ENCODE measurements around the gene BTBD9. TPM values are rescaled to one million over a fixed set of nuclear protein-coding genes. Genes with fewer than 3 reads are reported as not detected.

The BTBD9 gene
- total RNA-seq, 4 donors from 2014 or later = 15.4 to 50.0 (median 21.9) TPM

GRCh38 chr6:38588631-38589366, 50.9 kb downstream of the BTBD9 start:
- WGBS = 94% methylated on average over 2 of the region's 2 CpGs
- Histone ChIP-seq H3K27ac (no peak overlapping the region), H3K36me3 (peaks cover 24% of the 10 kb centered on the region), H3K27me3 (no peaks in the 10 kb centered on the region), H3K4me1 (no peaks in the 10 kb centered on the region), H3K4me3 (no peak overlapping the region), H3K9me3 (no peaks in the 10 kb centered on the region)
- DNase-seq (ENCODE audit: low spot score in 2 of 2) = no peak
- no peak for TF ChIP-seq CTCF (IDR thresholded peaks at IDR 0.05)
- no peak for TF ChIP-seq POLR2A (IDR thresholded peaks at IDR 0.05)
- no peak for TF ChIP-seq POLR2AphosphoS5 (IDR thresholded peaks at IDR 0.05)
- TF ChIP-seq EP300 (IDR thresholded peaks at IDR 0.05) = no peak

GRCh38 chr6:38587766-38588362, 51.9 kb downstream of the BTBD9 start:
- Histone ChIP-seq H3K27ac (no peak overlapping the region), H3K4me1 (no peaks in the 10 kb centered on the region), H3K4me3 (no peak overlapping the region), H3K27me3 (no peaks in the 10 kb centered on the region), H3K9me3 (no peaks in the 10 kb centered on the region), H3K36me3 (peaks cover 23% of the 10 kb centered on the region)
- no peak for DNase-seq (ENCODE audit: low spot score in 2 of 2)
- TF ChIP-seq POLR2A (IDR thresholded peaks at IDR 0.05) = no peak
- TF ChIP-seq CTCF (IDR thresholded peaks at IDR 0.05) = no peak
- no peak for TF ChIP-seq POLR2AphosphoS5 (IDR thresholded peaks at IDR 0.05)
- TF ChIP-seq EP300 (IDR thresholded peaks at IDR 0.05) = no peak
- WGBS = 95% methylated on average over 6 of the region's 6 CpGs

GRCh38 chr6:38586992-38587391, 52.7 kb downstream of the BTBD9 start:
- Histone ChIP-seq H3K27me3 (no peaks in the 10 kb centered on the region), H3K27ac (no peak overlapping the region), H3K36me3 (peaks cover 14% of the 10 kb centered on the region), H3K4me1 (no peaks in the 10 kb centered on the region), H3K9me3 (no peaks in the 10 kb centered on the region), H3K4me3 (no peak overlapping the region)
- TF ChIP-seq POLR2AphosphoS5 (IDR thresholded peaks at IDR 0.05) (no peak), POLR2A (IDR thresholded peaks at IDR 0.05) (no peak), EP300 (IDR thresholded peaks at IDR 0.05) (no peak)
- DNase-seq (ENCODE audit: low spot score in 2 of 2) = no peak
- WGBS = 93% methylated on average over 6 of the region's 6 CpGs

GRCh38 chr6:38584731-38585130, 55.0 kb downstream of the BTBD9 start:
- Histone ChIP-seq H3K27me3 (no peaks in the 10 kb centered on the region), H3K4me3 (no peak overlapping the region), H3K9me3 (no peaks in the 10 kb centered on the region), H3K27ac (no peak overlapping the region), H3K36me3 (peaks cover 18% of the 10 kb centered on the region), H3K4me1 (no peaks in the 10 kb centered on the region)
- no peak for TF ChIP-seq POLR2AphosphoS5 (IDR thresholded peaks at IDR 0.05)
- no peak for TF ChIP-seq CTCF (IDR thresholded peaks at IDR 0.05)
- no peak for TF ChIP-seq POLR2A (IDR thresholded peaks at IDR 0.05)
- no peak for TF ChIP-seq EP300 (IDR thresholded peaks at IDR 0.05)
- no peak for DNase-seq (ENCODE audit: low spot score in 2 of 2)
- WGBS = 83% methylated on average over 2 of the region's 2 CpGs

- H3K4me1 ChIP-seq = no peaks in the 10 kb centered on the region
- 96% methylated on average over 1 of the region's 1 CpG for WGBS
- no peak for DNase-seq (ENCODE audit: low spot score in 2 of 2)
- H3K4me3 ChIP-seq = no peak overlapping the region
- peaks cover 22% of the 10 kb centered on the region for H3K36me3 ChIP-seq
- H3K9me3 ChIP-seq = no peaks in the 10 kb centered on the region
- TF ChIP-seq CTCF (IDR thresholded peaks at IDR 0.05) (no peak), EP300 (IDR thresholded peaks at IDR 0.05) (no peak), POLR2A (IDR thresholded peaks at IDR 0.05) (no peak), POLR2AphosphoS5 (IDR thresholded peaks at IDR 0.05) (no peak)
- no peak overlapping the region for H3K27ac ChIP-seq
- H3K27me3 ChIP-seq = no peaks in the 10 kb centered on the region
Observed at GRCh38 chr6:38583523-38583922, 56.2 kb downstream of the BTBD9 start.
